GM19351 (cell line): ENCODE data around the gene ATF6B.
"Not testable (repeated sequence)": the region's sequence is repeated elsewhere in the genome, so short reads cannot be mapped to it uniquely, and the experiment has no call there.

Source experiments
- ATAC-seq: cut with Tn5 transposase; IDR thresholded peaks from one replicate; pipeline ENCODE4 v1.9.1; 2021; ENCODE audit warnings: mild to moderate bottlenecking, moderate library complexity; ENCODE audit not compliant: unreplicated experiment

Gene ATF6B

GRCh38 chr6:32083812-32084768 is 44.0 kb downstream of the ATF6B start:
- ATAC-seq, result no peak

GRCh38 chr6:32082935-32083334 is 45.1 kb downstream of the ATF6B start:
- ATAC-seq, result no peak

GRCh38 chr6:32082478-32082877 is 45.6 kb downstream of the ATF6B start:
- no peak for ATAC-seq

GRCh38 chr6:32081168-32081990 is 46.7 kb downstream of the ATF6B start:
- no peak for ATAC-seq

- no peak for ATAC-seq
Measured at GRCh38 chr6:32079566-32080290, 48.3 kb downstream of the ATF6B start.

GRCh38 chr6:32076321-32076809 is 51.7 kb downstream of the ATF6B start:
- ATAC-seq, result no peak

- no peak for ATAC-seq
Measured at GRCh38 chr6:32075781-32076180, 52.3 kb downstream of the ATF6B start.

- no peak for ATAC-seq
Measured at GRCh38 chr6:32074996-32075532, 53.0 kb downstream of the ATF6B start.

GRCh38 chr6:32073613-32074012 is 54.4 kb downstream of the ATF6B start:
- ATAC-seq, result no peak

- ATAC-seq, result no peak
Measured at GRCh38 chr6:32073101-32073500, 54.9 kb downstream of the ATF6B start.

- no peak for ATAC-seq
Measured at GRCh38 chr6:32070814-32071543, 57.1 kb downstream of the ATF6B start.

- ATAC-seq, result no peak
Measured at GRCh38 chr6:32069878-32070515, 58.0 kb downstream of the ATF6B start.

GRCh38 chr6:32069460-32069859 is 58.6 kb downstream of the ATF6B start:
- ATAC-seq, result no peak

- ATAC-seq, result no peak
Measured at GRCh38 chr6:32068867-32069266, 59.2 kb downstream of the ATF6B start.

GRCh38 chr6:32068315-32068714 is 59.7 kb downstream of the ATF6B start:
- not testable (repeated sequence) for ATAC-seq

GRCh38 chr6:32067521-32067920 is 60.5 kb downstream of the ATF6B start:
- ATAC-seq, result not testable (repeated sequence)
